GM18873 (cell line): ENCODE measurements around the gene AKAP1.

Experiments used
- ATAC-seq: cut with Tn5 transposase; IDR thresholded peaks from one replicate; pipeline ENCODE4 v1.9.1; 2021; ENCODE audit warnings: mild to moderate bottlenecking, moderate library complexity, moderate number of reproducible peaks; ENCODE audit not compliant: unreplicated experiment, low FRiP score

Gene AKAP1

DNA sequence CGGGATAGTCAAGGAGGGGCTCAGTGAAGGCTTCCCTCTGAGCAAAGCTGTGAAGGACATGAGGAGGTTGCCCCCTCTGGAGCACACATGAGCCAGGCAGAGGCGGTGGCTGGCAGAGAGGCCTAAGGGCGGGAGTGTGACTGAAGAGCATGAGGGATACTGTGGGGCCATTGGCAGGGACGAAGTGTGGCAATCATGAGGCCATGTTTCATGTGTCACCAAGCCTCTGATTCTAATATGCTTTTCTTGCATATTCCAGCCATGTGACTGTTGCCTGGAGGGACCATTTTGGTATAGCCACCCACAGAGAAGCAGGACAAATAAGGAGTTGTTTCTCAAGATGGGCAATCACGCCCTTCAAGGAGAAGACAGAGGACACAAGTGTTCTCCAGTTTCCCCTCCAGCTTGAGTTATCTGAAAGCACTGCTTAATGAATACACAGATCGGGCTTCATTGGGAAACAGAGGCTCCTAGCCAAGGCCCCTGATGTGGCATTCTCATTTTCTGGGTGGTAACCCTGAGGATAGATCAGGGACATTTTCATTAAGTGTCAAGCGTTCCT is 68.0 kb downstream of the AKAP1 start:
- ATAC-seq = no peak

- ATAC-seq = no peak
These were observed 69.9 kb downstream of the AKAP1 start for GRCh38 chr17:57154921-57155320.

DNA sequence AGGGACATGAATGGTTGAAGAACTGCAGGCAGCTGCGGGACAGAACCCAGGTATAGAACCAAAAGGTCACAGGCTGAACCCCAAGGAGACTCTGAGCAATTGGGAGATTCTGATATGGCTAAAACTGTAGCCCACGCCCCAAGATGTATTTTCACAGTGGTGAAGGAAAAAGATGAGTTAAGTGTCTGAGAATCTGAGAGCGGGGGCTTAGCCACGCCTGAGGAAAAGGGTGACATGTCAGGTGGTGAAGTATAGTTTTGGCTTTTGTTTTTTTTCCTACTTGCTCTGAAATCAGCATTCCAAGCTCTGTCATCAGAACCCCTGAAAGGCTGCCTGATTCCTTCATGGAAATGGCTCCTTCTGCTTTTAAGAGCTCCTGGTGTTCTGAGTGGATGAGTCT is 73.3 kb downstream of the AKAP1 start:
- no peak for ATAC-seq

DNA sequence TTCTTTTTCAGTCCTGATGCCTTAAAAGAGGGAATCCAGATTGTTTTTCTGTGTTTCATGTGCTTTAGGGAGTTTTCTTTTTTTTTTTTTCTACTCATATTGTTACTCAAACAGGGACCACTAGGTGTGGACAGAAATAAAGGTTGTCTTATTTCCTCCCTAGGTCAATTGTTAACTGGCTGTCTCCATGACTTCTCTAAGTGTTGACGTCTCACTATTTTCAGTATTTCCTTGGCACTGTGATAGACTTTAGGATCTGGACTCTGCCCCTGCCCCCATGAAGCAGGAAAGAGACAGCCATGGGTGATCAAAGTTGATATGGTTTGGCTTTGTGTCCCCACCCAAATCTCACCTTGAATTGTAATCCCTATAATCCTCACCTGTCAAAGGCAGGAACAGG is 73.7 kb downstream of the AKAP1 start:
- no peak for ATAC-seq

DNA sequence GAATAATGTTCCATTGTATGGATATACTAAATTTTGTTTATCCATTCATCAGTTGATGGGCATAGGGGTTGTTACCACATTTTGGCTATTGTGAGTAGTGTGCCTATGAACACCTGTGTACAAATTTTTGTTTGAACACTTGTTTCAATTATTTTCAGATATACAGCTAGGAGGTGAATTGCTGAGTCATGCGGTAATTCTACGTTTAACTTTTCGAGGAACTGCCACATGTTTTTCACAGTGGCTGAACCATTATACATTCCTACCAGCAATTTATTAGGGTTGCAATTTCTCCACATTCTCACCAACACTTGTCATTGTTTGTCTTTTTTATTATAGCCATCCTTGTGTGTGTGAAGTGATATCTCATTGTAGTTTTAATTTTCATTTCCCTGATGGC is 75.6 kb downstream of the AKAP1 start:
- no peak for ATAC-seq

DNA sequence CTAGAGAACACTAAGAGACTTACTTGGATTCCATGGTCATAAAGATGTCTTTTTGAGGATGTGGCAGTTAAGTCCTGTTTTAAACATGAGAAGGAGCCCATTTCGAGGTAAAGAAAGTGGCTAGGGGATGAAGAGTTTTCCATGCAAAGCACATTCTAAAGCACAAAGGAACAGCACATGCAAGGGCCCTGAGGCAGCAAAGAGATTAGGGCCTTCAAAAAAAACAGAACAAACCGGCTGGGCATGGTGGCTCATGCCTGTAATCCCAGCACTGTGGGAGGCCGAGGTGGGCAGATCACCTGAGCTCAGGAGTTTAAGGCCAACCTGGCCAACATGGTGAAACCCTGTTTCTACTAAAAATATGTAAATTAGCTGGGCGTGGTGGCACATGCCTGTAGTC is 79.8 kb downstream of the AKAP1 start:
- no peak for ATAC-seq

GRCh38 chr17:57165754-57166153 is 80.7 kb downstream of the AKAP1 start:
- no peak for ATAC-seq

- ATAC-seq = no peak
These were observed 81.8 kb downstream of the AKAP1 start for GRCh38 chr17:57166803-57167202.

DNA sequence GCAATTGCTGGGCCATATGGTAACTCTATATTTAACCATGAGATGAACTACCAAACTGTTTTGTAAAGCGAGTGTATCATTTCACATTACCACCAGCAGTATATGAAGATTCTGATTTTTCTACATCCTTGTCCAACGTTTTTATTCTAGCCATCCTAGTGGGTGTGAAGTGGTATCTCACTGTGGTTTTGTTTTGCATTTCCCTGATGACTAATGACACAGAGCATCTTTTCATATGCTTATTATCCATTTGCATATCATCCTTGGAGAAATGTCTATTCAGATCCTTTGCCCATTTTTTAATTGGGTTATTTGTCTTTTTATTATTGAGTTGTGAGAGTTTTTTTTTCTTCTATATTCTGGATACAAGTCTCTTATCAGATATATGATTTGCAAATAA is 83.6 kb downstream of the AKAP1 start:
- ATAC-seq = no peak

DNA sequence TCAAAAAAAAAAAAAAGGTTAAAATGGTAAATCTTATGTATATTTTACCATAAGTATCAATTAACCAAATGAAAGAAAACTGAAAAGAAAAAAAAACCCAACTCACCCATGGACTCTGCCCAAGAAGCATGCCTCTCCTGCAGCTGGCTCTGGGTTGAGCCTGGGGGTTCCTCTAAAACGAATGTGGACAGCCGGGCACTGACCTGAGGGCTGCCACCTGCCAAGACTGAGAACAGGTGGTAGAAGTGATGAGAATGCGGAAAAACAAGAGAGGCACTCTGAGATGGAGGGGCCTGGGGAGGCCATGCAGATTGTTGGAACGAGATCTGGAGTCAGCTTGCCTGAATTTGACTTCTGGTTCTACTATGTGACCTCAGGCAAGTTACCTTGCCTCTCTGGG is 85.8 kb downstream of the AKAP1 start:
- no peak for ATAC-seq
